ENCODE measurements around the gene SINHCAF. TPM values are rescaled to one million over a fixed set of nuclear protein-coding genes. Genes with fewer than 3 reads are reported as not detected.

The SINHCAF gene
- total RNA-seq, 1 donor, result 14.9 TPM

DNA sequence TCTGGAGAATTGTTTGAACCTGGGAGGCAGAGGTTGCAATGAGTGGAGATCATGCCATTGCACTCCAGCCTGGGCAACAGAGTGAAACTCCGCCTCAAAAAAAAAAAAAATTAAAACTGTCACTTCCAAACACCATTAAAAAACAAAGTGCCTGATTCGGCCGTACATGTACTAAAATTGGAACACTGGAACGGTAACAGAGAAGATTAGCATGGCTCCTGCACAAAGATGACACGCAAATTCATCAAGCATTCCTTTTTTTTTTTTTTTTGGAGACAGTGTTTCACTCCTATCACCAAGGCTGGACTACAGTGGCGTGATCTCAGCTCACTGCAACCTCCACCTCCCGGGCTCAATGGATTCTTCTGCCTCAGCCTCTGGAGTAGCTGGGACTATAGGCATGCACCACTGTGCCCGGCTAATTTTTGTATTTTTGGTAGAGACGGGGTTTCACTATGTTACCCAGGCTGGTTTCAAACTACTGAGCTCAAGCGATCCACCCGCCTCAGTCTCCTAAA lies 40.2 kb upstream of the SINHCAF start:
- H3K4me3 ChIP-seq (ENCODE audit: low read depth, low read length), result no peak overlapping the region
- no peak for DNase-seq (ENCODE audit: low read depth)
- TF ChIP-seq, protein P1, sequence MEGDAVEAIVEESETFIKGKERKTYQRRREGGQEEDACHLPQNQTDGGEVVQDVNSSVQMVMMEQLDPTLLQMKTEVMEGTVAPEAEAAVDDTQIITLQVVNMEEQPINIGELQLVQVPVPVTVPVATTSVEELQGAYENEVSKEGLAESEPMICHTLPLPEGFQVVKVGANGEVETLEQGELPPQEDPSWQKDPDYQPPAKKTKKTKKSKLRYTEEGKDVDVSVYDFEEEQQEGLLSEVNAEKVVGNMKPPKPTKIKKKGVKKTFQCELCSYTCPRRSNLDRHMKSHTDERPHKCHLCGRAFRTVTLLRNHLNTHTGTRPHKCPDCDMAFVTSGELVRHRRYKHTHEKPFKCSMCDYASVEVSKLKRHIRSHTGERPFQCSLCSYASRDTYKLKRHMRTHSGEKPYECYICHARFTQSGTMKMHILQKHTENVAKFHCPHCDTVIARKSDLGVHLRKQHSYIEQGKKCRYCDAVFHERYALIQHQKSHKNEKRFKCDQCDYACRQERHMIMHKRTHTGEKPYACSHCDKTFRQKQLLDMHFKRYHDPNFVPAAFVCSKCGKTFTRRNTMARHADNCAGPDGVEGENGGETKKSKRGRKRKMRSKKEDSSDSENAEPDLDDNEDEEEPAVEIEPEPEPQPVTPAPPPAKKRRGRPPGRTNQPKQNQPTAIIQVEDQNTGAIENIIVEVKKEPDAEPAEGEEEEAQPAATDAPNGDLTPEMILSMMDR (IDR thresholded peaks at IDR 0.05; ENCODE audit: insufficient read depth, low read length), result no peak

DNA sequence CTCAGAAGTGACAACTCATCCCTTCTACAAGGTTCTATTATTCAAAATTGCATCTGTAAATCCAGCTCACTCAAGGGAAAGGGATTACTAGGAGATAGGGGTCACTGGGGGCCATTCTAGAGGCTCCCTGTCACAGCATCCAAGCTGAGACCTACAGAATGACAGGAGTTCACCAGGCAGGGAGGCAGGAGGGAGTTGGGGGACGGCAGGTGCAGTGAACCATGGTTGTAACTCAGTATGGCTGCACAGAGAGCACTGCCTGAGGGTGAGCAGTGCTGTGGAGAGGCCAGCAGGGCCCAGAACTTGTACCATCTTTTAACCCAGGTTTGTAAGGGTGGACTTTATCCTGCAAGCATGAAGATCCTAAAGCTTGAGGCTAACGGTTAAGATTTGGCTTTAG lies 37.9 kb upstream of the SINHCAF start:
- TF ChIP-seq, protein P1 (IDR thresholded peaks at IDR 0.05; ENCODE audit: insufficient read depth, low read length), result no peak
- no peak for DNase-seq (ENCODE audit: low read depth)
- no peak overlapping the region for H3K4me3 ChIP-seq (ENCODE audit: low read depth, low read length)

DNA sequence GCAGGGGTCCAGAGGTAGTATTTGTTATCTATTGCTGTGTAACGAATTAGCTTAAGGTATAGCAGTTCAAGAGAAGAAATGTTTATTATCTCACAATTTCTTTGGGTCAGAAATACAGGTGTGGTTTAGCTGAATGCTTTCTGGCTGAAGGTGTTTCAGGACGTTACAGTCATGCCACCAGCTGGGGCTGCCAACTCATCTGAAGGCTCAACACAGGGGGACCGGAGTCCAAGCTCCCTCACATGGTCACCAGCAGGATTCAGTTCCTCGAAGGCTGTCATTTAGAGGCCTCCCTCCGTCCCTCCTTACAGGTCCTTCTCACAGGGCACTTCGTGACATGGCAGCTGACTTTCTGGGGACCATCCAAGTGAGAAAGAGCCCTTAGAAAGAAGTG lies 37.5 kb upstream of the SINHCAF start:
- TF ChIP-seq, protein P1 (IDR thresholded peaks at IDR 0.05; ENCODE audit: insufficient read depth, low read length), result no peak
- no peak overlapping the region for H3K4me3 ChIP-seq (ENCODE audit: low read depth, low read length)
- DNase-seq (ENCODE audit: low read depth), result no peak

DNA sequence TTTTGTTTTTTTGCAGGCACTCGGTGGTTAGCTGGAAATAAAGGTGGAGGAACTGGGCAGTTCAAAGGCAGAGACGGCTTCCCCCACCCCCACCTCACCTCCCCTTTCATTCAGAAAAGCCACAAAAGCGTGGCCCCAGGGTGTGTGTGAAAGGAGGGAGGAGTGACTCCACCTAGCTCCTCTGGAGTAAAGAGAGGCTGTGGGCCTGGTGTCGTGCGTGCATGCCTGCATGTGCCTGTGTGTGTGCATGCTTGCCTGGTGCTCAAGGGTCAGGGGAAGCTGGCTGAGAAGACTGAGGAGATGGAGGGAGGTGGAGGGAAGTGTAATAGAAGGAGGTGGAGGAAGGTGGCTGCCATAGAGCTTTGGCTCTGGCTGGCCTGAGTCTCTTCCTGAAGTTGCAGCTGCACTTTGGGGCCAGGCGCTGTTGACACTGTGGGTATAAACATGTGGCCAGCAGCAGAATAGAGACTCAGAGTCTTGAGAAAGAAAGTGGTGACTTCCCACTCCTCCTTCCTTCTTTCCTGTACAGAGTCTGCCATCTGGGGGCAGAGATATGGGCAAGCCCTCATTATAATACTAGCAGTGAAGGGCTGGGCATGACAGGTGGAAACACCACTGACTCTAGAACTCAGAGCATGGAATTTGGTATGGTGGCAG lies 36.9 kb upstream of the SINHCAF start:
- TF ChIP-seq, protein P1 (IDR thresholded peaks at IDR 0.05; ENCODE audit: insufficient read depth, low read length), result no peak
- no peak for DNase-seq (ENCODE audit: low read depth)
- no peak overlapping the region for H3K4me3 ChIP-seq (ENCODE audit: low read depth, low read length)

DNA sequence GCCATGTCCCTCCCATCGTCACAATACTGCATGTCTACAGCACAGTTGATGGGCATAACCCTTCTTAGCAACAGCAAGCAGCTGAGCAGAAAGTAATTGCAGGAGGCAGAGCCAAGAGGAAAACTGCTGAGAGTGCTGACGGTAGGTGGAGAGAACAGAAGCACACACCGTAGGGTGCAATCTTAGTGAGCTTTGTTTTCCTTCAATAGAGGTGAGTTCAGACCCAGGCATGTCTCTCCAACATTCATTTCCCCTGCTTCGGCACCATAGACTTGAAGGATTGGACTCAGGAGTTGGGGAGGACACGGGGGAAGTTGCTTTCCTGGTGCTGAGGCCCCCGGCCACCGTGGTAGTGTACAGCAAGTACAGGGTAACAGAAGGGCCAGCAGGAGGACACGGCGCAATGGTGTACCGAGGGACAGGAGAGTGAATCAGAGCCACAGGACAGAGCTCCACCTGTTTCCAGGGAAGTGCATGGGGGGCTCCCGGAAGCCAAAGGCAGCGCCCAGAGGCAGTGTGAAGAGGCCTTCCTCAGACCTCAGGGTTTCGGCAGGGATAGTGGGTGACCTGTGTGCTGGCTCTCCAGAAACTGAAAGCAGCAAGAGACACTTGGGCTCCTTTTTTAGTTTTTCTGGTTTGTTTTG lies 36.3 kb upstream of the SINHCAF start:
- no peak overlapping the region for H3K4me3 ChIP-seq (ENCODE audit: low read depth, low read length)
- TF ChIP-seq, protein P1 (IDR thresholded peaks at IDR 0.05; ENCODE audit: insufficient read depth, low read length), result no peak

DNA sequence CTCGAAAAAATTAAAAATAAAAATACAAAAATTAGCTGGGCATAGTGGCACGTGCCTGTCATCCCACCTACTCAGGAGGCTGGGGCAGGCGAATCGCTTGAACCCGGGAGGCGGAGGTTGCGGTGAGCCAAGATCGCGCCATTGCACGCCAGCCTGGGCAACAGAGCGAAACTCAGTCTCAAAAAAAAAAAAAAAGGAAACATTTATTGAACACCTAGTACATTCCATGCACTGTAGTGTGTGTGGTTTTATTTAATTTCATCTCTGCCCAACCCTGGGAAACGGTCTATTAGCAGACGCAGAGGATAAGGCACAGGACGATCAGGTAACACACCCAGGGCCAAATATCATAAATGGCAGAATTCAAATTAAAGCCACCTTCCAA lies 35.8 kb upstream of the SINHCAF start:
- TF ChIP-seq, protein P1 (IDR thresholded peaks at IDR 0.05; ENCODE audit: insufficient read depth, low read length), result no peak
- H3K4me3 ChIP-seq (ENCODE audit: low read depth, low read length), result no peak overlapping the region
- no peak for DNase-seq (ENCODE audit: low read depth)

More for the DNA sequence above, 36.3 kb upstream of the SINHCAF start:
- no peak for DNase-seq (ENCODE audit: low read depth)
